ENCODE data around the gene TARS1.

TARS1 gene

GRCh38 chr5:33411498-33411897 lies 29.3 kb upstream of the TARS1 start:
- no peak overlapping the region for H2AFZ ChIP-seq (ENCODE audit: low read depth)
- no peak overlapping the region for H3K27ac ChIP-seq
- H3K9ac ChIP-seq, result no peak overlapping the region
- no peaks in the 10 kb centered on the region for H3K4me1 ChIP-seq (ENCODE audit: low read depth, poor library complexity, severe bottlenecking)
- no peaks in the 10 kb centered on the region for H3K36me3 ChIP-seq (ENCODE audit: insufficient read depth)
- H3K4me3 ChIP-seq (IDR thresholded peaks at IDR 0.05; ENCODE audit: insufficient read depth, low read depth, low read length), result no peak overlapping the region
- no peaks in the 10 kb centered on the region for H4K20me1 ChIP-seq (ENCODE audit: insufficient read depth)
- no peak for TF ChIP-seq CTCF (conservative IDR thresholded peaks at IDR 0.05; ENCODE audit: low read depth, low read length)
- no peak overlapping the region for H3K4me2 ChIP-seq
- no peaks in the 10 kb centered on the region for H3K27me3 ChIP-seq (ENCODE audit: insufficient read depth, low read depth)
- H3K79me2 ChIP-seq (ENCODE audit: insufficient read depth, low read depth), result no peaks in the 10 kb centered on the region

GRCh38 chr5:33415811-33416354 lies 24.9 kb upstream of the TARS1 start:
- H3K27ac ChIP-seq, result no peak overlapping the region
- no peak overlapping the region for H2AFZ ChIP-seq (ENCODE audit: low read depth)
- no peak for TF ChIP-seq CTCF (conservative IDR thresholded peaks at IDR 0.05; ENCODE audit: low read depth, low read length)

GRCh38 chr5:33417632-33418031 lies 23.1 kb upstream of the TARS1 start:
- no peak for TF ChIP-seq CTCF (conservative IDR thresholded peaks at IDR 0.05; ENCODE audit: low read depth, low read length)
- H3K4me2 ChIP-seq, result no peak overlapping the region
- H3K27ac ChIP-seq, result no peak overlapping the region
- H3K27me3 ChIP-seq (ENCODE audit: insufficient read depth, low read depth), result no peaks in the 10 kb centered on the region
- no peak overlapping the region for H3K4me3 ChIP-seq (IDR thresholded peaks at IDR 0.05; ENCODE audit: insufficient read depth, low read depth, low read length)
- H2AFZ ChIP-seq (ENCODE audit: low read depth), result no peak overlapping the region
- no peaks in the 10 kb centered on the region for H3K4me1 ChIP-seq (ENCODE audit: low read depth, poor library complexity, severe bottlenecking)
- no peaks in the 10 kb centered on the region for H3K36me3 ChIP-seq (ENCODE audit: insufficient read depth)
- H3K9ac ChIP-seq, result no peak overlapping the region
- no peaks in the 10 kb centered on the region for H4K20me1 ChIP-seq (ENCODE audit: insufficient read depth)
- no peaks in the 10 kb centered on the region for H3K79me2 ChIP-seq (ENCODE audit: insufficient read depth, low read depth)

More at GRCh38 chr5:33415811-33416354, 24.9 kb upstream of the TARS1 start:
- H3K27me3 ChIP-seq (ENCODE audit: insufficient read depth, low read depth), result no peaks in the 10 kb centered on the region
- no peak overlapping the region for H3K4me2 ChIP-seq
- no peak overlapping the region for H3K9ac ChIP-seq
- H3K79me2 ChIP-seq (ENCODE audit: insufficient read depth, low read depth), result no peaks in the 10 kb centered on the region
- no peaks in the 10 kb centered on the region for H3K36me3 ChIP-seq (ENCODE audit: insufficient read depth)
- H3K4me3 ChIP-seq (IDR thresholded peaks at IDR 0.05; ENCODE audit: insufficient read depth, low read depth, low read length), result no peak overlapping the region
- H3K4me1 ChIP-seq (ENCODE audit: low read depth, poor library complexity, severe bottlenecking), result no peaks in the 10 kb centered on the region
- H4K20me1 ChIP-seq (ENCODE audit: insufficient read depth), result no peaks in the 10 kb centered on the region

- Histone ChIP-seq H3K9ac (no peak overlapping the region), H3K79me2 (ENCODE audit: insufficient read depth, low read depth) (no peaks in the 10 kb centered on the region), H3K4me1 (ENCODE audit: low read depth, poor library complexity, severe bottlenecking) (no peaks in the 10 kb centered on the region), H3K4me3 (IDR thresholded peaks at IDR 0.05; ENCODE audit: insufficient read depth, low read depth, low read length) (no peak overlapping the region), H3K27me3 (ENCODE audit: insufficient read depth, low read depth) (no peaks in the 10 kb centered on the region), H3K36me3 (ENCODE audit: insufficient read depth) (no peaks in the 10 kb centered on the region), H2AFZ (ENCODE audit: low read depth) (no peak overlapping the region), H3K4me2 (no peak overlapping the region), H3K27ac (no peak overlapping the region), H4K20me1 (ENCODE audit: insufficient read depth) (no peaks in the 10 kb centered on the region)
- TF ChIP-seq CTCF (conservative IDR thresholded peaks at IDR 0.05; ENCODE audit: low read depth, low read length), result no peak
These were observed 19.8 kb upstream of the TARS1 start for GRCh38 chr5:33420946-33421345.

Data from KMS-11 (cell line).